GM12874 (cell line): ENCODE results near the gene NEK6.

ENCODE experiments used
- TF ChIP-seq, protein P1 (sequence below): IDR thresholded peaks from 2 replicates; pipeline ENCODE4 v1.5.1; 2011; ENCODE audit warnings: low read depth, mild to moderate bottlenecking, control low read depth, low read length, moderate library complexity; ENCODE audit not compliant: insufficient read depth

The NEK6 gene

GRCh38 chr9:124278054-124278540 is 20.3 kb downstream of the NEK6 start:
- TF ChIP-seq, protein P1, sequence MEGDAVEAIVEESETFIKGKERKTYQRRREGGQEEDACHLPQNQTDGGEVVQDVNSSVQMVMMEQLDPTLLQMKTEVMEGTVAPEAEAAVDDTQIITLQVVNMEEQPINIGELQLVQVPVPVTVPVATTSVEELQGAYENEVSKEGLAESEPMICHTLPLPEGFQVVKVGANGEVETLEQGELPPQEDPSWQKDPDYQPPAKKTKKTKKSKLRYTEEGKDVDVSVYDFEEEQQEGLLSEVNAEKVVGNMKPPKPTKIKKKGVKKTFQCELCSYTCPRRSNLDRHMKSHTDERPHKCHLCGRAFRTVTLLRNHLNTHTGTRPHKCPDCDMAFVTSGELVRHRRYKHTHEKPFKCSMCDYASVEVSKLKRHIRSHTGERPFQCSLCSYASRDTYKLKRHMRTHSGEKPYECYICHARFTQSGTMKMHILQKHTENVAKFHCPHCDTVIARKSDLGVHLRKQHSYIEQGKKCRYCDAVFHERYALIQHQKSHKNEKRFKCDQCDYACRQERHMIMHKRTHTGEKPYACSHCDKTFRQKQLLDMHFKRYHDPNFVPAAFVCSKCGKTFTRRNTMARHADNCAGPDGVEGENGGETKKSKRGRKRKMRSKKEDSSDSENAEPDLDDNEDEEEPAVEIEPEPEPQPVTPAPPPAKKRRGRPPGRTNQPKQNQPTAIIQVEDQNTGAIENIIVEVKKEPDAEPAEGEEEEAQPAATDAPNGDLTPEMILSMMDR = no peak

DNA sequence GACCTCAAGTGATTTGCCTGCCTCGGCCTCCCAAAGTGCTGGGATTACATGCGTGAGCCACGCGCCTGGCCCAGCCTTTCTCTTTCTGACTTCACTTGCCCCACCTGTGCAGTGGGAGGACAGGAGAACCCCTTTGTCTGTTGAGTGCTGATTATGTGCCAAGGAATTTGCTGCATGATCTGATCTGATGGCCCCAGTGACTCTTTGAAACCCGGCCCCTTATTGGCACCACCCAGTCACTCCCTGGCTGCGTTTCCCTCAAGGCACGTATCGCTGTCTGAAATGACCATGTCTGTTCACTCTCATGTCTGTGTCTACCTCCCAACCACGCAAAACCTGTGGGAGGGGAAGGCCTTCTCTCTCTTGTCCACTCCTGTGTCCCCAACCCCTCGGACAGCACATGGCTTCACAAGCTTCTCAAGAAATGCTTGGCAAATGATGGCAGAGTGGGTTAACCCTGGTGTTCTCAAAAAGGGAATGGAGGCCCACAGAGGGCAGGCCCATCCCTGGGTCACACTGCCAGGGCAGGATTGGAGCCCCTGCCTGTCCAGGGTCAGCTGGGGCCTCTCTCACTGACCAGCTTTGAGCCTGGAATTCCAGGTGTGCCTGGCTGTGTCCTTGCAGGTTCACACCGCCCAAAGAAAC is 21.9 kb downstream of the NEK6 start:
- TF ChIP-seq, protein P1 = no peak

- TF ChIP-seq, protein P1 = no peak
These were observed 22.5 kb downstream of the NEK6 start for GRCh38 chr9:124280176-124280691.

DNA sequence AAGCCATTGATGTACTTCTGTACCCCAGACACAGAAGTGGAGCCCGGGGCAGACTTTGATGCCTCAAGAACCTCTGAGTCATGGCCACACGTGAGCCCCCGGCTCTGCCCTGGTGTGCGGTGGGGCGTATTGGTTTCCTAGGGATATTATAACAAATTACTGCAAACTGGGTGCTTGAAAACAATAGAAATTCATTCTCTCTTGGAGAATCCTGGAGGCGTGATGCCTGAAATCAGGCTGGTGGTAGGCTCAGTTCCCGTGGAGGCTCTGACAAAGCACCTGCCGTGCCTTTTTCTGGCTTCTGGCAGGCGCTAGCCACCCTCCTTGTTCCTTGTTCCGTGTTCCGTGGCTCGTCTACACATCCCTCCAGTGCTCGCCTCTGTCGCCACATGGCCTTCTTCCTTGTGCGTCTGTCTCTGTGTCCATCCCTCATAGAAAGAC is 24.2 kb downstream of the NEK6 start:
- TF ChIP-seq, protein P1 = no peak

- TF ChIP-seq, protein P1 = no peak
These were observed 24.9 kb downstream of the NEK6 start for GRCh38 chr9:124282442-124283227.

- TF ChIP-seq, protein P1 = no peak
These were observed 25.6 kb downstream of the NEK6 start for GRCh38 chr9:124283228-124283814.

DNA sequence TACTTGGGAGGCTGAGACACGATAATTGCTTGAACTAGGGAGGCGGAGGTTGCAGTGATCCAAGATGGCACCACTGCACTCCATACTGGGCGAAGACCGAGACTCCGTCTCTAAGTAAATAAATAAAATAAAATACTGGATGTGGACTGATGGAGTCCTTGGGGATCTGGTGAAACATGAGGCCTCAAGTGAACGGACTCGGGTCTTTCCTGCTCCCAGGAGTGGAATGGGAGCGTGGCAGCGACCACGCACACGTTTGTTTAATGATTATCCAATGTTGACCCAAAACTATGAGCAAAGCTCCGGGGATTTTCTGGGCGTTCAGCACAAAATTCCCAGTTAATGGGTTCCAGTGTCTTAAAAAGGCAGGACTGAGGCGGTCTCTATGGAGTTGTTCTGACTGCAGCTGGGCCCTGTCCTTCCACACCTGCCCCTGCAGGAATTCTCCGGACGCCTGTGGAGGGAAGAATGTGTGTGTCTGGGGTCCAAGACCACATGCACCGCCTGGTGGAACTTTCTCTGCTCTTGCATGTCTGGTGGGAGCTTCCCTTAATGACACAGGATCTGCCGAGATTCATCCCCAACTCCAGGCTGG is 26.6 kb downstream of the NEK6 start:
- TF ChIP-seq, protein P1 = no peak
